ENCODE measurements around the gene UBE3C.

DNA sequence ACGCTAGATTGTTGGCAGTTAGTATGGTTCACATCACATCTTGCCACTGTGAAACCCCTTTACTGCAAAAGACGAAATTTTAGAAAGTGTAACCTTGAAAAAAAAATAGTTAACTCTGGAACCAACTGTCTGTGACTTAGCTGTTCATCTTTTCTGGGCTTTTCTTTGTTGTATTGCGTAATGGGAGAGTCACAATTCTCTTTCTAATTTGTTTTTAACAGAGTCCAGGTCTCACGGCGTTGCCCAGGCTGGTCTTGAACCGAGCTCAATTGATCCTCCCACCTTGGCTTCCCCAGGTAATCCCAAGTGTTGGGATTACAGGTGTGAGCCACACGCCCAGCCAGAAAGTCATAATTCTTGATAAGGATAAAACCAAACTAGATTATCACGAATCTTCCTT, 14.5 kb downstream of the UBE3C start:
- TF ChIP-seq, protein P1, sequence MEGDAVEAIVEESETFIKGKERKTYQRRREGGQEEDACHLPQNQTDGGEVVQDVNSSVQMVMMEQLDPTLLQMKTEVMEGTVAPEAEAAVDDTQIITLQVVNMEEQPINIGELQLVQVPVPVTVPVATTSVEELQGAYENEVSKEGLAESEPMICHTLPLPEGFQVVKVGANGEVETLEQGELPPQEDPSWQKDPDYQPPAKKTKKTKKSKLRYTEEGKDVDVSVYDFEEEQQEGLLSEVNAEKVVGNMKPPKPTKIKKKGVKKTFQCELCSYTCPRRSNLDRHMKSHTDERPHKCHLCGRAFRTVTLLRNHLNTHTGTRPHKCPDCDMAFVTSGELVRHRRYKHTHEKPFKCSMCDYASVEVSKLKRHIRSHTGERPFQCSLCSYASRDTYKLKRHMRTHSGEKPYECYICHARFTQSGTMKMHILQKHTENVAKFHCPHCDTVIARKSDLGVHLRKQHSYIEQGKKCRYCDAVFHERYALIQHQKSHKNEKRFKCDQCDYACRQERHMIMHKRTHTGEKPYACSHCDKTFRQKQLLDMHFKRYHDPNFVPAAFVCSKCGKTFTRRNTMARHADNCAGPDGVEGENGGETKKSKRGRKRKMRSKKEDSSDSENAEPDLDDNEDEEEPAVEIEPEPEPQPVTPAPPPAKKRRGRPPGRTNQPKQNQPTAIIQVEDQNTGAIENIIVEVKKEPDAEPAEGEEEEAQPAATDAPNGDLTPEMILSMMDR (IDR thresholded peaks at IDR 0.05; ENCODE audit: low read depth, low read length): no peak
- TF ChIP-seq MYC (IDR thresholded peaks at IDR 0.05; ENCODE audit: low read depth, low read length): no peak
